HS-5 (cell line): ENCODE results near the gene CDC42SE1.
"Not testable (repeated sequence)": the region's sequence is repeated elsewhere in the genome, so short reads cannot be mapped to it uniquely, and the experiment has no call there.

Source experiments
- DNase-seq: peaks from one replicate; pipeline ENCODE4 v3.0.0-alpha.2; 2012; ENCODE audit warnings: low read depth

CDC42SE1 gene

GRCh38 chr1:151059109-151060006, at the start of gene CDC42SE1:
TSS of gene CDC42SE1 (minus strand) at chr1:151059622. CDS start at chr1:151055730, 3,892 bp downstream.
- DNase-seq, result no peak

DNA sequence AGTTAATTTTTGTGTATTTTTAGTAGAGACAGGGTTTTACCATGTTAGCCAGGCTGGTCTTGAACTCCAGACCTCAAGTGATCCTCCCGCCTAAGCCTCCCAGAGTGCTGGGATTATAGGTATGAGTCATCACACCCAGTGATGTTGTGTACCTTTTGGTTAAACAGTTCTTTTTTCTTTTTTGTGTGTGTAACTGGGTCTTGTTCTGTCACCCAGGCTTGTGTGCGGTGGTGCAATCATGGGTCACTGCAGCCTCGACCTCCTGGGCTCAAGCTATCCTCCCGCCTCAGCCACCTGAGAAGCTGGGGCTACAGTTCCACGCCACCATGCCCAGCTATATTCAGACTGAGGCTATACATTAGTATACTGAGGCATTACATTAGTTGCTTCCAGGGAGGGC, 48.9 kb upstream of the CDC42SE1 start:
- DNase-seq, result no peak

DNA sequence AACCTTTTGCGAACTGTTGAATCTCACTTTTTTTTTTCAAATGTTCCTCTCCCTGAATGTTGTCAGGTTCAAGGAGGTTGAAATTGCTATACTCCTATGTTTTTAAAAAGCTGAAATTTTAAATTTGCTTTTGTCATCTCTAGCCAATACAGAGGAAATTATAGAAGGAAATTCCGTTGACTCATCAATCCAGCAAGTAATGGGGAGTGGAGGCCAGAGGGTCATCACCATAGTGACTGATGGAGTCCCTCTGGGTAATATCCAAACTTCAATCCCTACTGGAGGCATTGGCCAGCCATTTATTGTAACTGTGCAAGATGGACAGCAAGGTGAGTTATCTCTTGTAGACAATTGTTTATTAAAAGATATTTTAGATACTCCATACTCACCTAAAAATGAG, 47.5 kb upstream of the CDC42SE1 start:
- peak; percentile 43 for DNase-seq

DNA sequence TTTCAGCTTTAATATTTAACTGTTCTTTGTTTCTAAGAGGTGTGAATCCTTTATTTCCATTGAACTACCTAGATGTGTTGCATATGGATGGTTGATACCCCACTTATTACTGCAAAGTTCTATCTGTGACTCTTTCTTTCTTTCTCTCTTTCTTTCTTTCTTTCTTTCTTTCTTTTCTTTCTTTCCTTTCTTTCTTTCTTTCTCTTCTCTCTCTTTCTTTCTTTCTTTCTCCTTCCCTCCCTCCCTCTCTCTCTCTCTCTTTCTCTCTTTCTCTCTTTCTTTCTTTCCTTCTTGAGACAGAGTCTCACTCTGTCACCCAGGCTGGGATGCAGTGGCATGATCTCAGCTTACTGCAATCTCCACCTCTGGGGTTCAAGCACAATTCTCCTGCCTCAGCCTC, 45.2 kb upstream of the CDC42SE1 start:
- DNase-seq, result no peak

- DNase-seq, result no peak
Observed at GRCh38 chr1:151098126-151098525, 38.7 kb upstream of the CDC42SE1 start.

DNA sequence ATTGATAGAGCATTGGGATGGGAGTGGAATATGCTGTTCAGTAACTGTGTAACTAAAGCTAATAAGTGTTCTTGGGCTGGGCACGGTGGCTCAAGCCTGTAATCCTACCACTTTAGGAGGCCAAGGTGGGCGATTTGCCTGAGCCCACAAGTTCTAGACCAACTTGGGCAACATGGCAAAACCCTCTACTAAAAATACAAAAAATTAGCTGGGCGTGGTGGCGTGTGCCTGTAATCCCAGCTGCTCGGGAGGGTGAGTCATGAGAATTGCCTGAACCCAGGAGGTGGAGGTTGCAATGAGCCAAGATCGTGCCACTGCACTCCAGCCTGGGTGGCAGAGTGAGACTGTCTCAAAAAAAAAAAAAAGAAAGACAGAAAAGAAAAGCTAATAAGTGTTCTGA, 38.0 kb upstream of the CDC42SE1 start:
- not testable (repeated sequence) for DNase-seq

GRCh38 chr1:151085953-151086559, 26.6 kb upstream of the CDC42SE1 start:
- DNase-seq, result no peak

- DNase-seq, result no peak
Observed at GRCh38 chr1:151072224-151072623, 12.8 kb upstream of the CDC42SE1 start.

DNA sequence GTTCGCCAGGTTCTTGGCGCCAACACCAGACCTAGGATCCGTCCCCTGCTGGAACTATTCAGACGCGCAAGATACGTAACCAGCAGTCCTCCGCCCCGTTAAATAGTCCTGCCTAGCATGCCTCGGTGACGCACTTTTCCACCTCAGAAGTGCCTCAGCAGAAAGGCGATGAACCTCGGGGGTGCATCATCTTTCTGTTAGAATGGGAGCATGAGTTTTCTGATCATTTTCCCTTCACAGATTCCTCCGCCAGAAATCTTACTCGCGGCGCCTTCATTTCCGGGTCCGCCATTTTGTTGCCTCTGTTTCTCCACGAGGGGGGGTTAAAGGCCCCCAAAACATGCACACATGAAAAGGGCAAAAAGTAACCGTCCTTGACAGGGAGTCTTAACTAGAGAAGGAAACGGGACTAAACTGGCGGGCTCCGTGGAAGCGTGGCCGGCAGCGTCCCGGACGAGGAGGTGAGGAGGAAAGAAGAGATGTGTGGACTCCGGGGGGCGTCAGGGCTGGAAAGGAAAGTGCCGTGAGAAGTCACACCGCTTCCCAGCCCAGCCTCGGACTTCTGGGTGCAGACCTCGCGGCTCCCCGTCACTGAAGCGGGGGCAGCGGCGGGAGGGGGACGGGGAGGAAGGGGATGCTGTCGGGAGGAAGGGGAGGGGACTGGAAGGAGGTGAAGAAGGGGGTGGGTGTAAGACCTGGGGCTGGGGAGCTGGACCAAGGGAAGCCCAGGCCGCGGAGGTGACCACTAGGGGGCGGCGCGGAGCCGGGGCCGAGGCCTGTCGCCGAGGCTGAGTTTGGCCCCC, 11.3 kb upstream of the CDC42SE1 start, which contains the start of gene GABPB2:
Gene GABPB2 (plus strand): TSS at position 288 of the 803 bp plus-strand sequence. CDS start 17,429 bp downstream, outside the sequence.
- DNase-seq, result peak; percentile 96

DNA sequence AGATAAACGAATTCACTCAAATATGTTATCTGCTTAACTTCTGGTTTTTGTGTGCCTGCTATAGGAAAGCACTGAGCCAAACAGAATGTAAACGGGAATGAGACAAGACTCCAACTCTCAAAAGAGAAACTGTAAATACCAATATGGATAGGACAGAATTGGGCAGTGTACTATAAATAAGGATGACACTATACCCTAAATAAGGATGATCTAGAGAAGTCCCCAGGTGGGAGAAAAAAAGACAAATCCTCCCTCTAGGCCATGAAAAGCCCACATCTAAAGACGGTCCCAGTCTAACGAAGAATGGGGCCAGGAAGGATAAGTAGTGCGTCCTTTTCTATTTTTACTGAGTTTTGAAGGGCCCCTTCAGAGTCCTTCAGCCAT, 9.7 kb upstream of the CDC42SE1 start:
- no peak for DNase-seq

DNA sequence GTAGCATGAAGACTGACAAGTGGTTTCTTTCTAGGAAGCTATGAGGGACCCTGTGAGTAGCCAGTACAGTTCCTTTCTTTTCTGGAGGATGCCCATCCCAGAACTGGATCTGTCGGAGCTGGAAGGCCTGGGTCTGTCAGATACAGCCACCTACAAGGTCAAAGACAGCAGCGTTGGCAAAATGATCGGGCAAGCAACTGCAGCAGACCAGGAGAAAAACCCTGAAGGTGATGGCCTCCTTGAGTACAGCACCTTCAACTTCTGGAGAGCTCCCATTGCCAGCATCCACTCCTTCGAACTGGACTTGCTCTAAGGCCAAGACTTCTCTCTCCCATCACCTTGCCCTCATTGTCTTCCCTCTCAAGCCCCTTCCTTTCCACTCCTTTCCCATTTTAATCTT, 7.8 kb upstream of the CDC42SE1 start:
- DNase-seq, result no peak

DNA sequence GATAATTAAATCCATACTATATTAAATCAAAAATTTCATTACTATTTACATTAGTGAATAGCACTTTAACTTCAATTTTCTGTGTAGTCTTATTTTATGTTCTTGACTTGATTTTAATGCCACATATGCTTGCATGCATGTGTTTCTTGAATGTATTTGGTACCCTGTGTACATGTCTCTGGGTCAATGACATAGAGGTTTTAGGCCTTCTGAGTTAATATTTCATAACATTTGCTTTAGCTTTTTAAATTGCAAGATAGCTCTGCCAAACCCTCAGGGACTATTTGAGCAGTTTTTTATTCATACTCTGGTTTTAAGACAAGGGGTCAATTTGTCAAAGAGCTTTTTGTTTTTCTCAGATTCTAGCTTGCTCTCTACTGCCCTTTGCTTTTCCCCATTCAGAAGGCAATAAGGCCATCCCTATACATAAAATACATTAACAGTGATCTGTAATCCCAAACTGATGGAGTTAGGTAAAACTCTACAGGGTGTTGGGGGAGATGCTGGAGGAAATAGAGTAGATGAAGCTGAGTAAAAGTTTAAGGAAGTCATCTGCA, 5.7 kb upstream of the CDC42SE1 start:
- no peak for DNase-seq

DNA sequence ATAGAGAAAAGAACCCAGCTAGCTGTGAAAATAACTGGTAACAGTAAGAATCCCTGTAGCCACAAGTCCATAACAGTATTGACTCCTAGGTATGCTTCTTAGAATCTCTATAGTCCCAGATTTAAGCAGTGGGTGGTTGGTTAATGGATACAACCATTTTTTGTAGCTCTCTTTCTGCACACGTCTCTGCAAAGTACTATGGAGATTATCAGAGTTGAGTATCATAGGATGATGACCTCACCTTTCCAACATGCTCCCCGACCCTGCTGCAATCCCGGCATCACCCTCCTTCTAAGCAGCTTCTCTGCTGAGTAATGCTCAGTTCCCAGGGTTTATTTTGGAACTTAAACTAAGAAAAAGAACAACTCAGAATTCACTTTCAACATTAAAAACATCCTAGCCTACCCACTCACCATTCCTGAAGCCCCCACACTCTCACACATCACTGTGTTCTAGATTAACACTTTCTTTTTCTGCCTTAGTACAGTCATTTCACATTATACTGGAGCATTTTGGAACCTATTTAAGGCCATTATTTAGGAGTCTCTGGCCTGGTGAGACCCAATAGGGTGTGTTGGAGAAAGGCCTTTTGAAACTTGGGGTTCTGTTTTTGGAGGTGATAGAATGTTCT, 3.4 kb upstream of the CDC42SE1 start:
- DNase-seq, result no peak

GRCh38 chr1:151061704-151062103, 2.3 kb upstream of the CDC42SE1 start:
- no peak for DNase-seq

GRCh38 chr1:151060657-151061421, 1.4 kb upstream of the CDC42SE1 start:
- DNase-seq, result no peak

DNA sequence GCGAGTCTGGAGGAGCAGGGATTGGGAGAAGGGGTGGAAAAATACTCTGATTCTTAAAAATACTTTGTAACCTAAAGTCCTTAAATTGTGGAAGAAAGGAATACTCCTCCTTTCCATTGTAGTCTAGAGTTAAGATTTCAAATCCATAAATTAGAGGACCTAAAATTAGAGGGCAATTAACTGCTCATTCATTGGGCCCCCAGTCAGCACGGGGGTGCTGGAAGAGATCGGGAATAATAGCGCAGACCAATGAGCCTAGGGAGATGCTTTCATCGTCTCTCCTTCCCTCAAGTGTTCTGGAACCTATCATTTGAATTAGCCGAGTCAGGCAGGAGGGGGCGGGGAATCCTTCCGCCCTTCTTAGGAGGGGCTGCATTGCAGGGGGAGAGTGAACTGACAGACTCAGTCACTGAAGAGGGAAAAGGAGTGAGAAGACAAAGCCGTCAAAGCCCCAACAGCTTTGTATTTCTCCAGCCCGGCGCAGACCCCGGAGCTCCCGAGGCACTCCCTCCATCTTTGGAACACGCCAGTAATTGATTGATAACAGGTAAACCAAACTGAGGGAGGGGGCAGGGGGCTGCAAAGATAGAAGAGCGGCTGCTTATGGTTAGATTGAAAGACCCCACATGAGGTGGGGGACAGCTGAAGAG, 710 bp upstream of the CDC42SE1 start, which contains the start of gene MLLT11:
Gene MLLT11 (plus strand): TSS at position 391 of the 650 bp plus-strand sequence. CDS start 6,828 bp downstream, outside the sequence.
- no peak for DNase-seq

GRCh38 chr1:151058692-151059091, 730 bp downstream of the CDC42SE1 start:
- no peak for DNase-seq

DNA sequence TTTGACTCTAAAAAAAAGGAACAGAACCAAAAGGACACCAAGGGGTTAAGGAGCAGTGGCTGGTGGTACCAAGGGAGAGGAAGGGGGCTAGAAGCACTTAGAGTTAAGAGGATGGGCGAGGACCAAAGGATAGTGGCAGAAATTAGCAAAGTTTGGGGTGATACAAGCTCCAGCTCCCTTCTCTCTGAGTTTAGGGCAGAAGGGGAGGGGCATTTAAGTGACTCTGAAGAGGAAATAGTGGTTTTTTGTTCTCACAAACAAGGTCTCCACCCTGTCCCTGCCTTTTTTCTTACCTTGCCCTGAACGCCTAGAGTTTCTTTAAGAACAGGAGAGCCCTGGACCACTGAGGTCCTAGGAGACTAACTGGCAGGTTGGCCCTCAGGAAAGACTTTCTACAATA, 3.3 kb downstream of the CDC42SE1 start:
- DNase-seq, result no peak

DNA sequence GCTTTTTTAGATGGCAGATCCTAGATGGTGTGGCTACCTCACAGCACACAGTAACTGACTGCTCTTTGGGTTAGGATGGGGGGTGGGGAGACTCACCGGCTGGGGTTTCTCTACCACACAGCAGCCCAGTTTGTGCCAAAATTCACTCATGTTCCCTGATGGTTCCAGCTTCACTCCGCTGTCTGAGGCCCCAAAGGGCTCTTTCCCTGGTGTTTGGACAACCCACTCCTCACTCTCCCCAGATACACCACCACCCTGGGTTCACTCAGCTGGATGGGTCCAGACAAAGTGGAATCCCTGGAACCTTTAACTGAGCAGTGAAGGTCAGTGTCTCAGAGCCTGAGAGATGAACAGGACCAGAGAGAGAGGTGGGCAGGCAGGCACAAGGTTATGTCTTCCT, 3.8 kb downstream of the CDC42SE1 start:
- no peak for DNase-seq

GRCh38 chr1:151054971-151055547, 4.4 kb downstream of the CDC42SE1 start:
- no peak for DNase-seq
